Erythroblast (primary cell): Measurements from ENCODE around the gene RBBP5.

Experiments
- GATA1 ChIP-seq: IDR thresholded peaks from 2 replicates; pipeline ENCODE4 v1.6.1; 2011; ENCODE audit warnings: low read depth, mild to moderate bottlenecking, control low read depth, low read length, moderate library complexity
- POLR2A ChIP-seq: IDR thresholded peaks from 2 replicates; pipeline ENCODE4 v1.6.1; 2011; ENCODE audit warnings: mild to moderate bottlenecking, low read length

- TF ChIP-seq POLR2A = peak; percentile 81
- TF ChIP-seq GATA1 = peak; percentile 21
These were observed 48.9 kb upstream of the RBBP5 start for GRCh38 chr1:205170532-205171269.
